Adipocyte (in vitro differentiated cells): Measurements from ENCODE around the gene ZNF728.
"Not testable (repeated sequence)": the region's sequence is repeated elsewhere in the genome, so short reads cannot be mapped to it uniquely, and the experiment has no call there.

Source experiments
- DNase-seq: peaks from one replicate; pipeline ENCODE4 v3.0.0-alpha.2; 2015; ENCODE audit warnings: low read depth
- H3K27me3 ChIP-seq: replicated peaks from 2 replicates; pipeline ENCODE4 v1.7.0; 2013; ENCODE audit warnings: mild to moderate bottlenecking, low read length, moderate library complexity; ENCODE audit not compliant: control insufficient read depth, insufficient read depth
- H3K36me3 ChIP-seq: 2 replicates; pipeline ENCODE4 v1.7.0; 2013; ENCODE audit warnings: low read length, mild to moderate bottlenecking, moderate library complexity; ENCODE audit not compliant: control insufficient read depth, insufficient read depth, severe bottlenecking
- H3K4me1 ChIP-seq: 2 replicates; pipeline ENCODE4 v1.7.0; 2013; ENCODE audit warnings: mild to moderate bottlenecking, low read length, moderate library complexity; ENCODE audit not compliant: control insufficient read depth, insufficient read depth
- H3K4me3 ChIP-seq: 2 replicates; pipeline ENCODE4 v1.7.0; 2013; ENCODE audit warnings: mild to moderate bottlenecking, low read length, moderate library complexity
- H3K9ac ChIP-seq: 2 replicates; pipeline ENCODE4 v1.7.0; 2013; ENCODE audit warnings: mild to moderate bottlenecking, low read length, moderate library complexity
- H3K9me3 ChIP-seq: 2 replicates; pipeline ENCODE4 v1.7.0; 2013; ENCODE audit warnings: mild to moderate bottlenecking, low read length, moderate library complexity; ENCODE audit not compliant: control insufficient read depth

ZNF728 gene

GRCh38 chr19:22927576-22927975 lies 75.4 kb downstream of the ZNF728 start:
- not testable (repeated sequence) for H3K9ac ChIP-seq, H3K36me3 ChIP-seq, DNase-seq, H3K4me3 ChIP-seq, H3K4me1 ChIP-seq, H3K27me3 ChIP-seq, H3K9me3 ChIP-seq

- H3K9ac ChIP-seq, H3K36me3 ChIP-seq, DNase-seq, H3K27me3 ChIP-seq, H3K4me1 ChIP-seq, H3K4me3 ChIP-seq: not testable (repeated sequence)
- peaks cover 10% of the 10 kb centered on the region for H3K9me3 ChIP-seq
Measured at GRCh38 chr19:22925181-22925580, 77.8 kb downstream of the ZNF728 start.
